NCI-H2107 (cell line): Measurements from ENCODE around the gene DCAF6.

Experiments used
- DNase-seq: peaks from one replicate; lab custom pipeline; 2025; lab: John Stamatoyannopoulos, UW

The DCAF6 gene

DNA sequence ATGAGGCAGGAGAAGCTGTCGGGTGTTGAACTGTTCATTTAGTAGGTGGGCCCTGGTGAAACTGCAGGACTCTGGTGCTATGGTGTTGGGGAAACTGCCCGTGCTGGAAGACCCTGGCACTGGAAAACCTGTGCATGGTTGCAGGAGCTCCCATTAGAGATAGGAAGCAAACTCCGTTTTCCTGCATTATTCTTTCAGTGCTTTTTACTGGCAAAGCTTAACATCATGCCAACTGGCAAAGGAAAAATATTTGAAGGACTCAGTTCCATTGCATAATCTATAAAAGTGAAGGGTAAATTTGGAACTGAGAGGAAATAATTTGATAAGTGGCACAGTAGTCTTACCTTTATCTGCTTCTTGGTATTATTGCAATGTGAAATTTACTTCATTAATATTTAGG, 32.1 kb downstream of the DCAF6 start:
- DNase-seq: no peak

- no peak for DNase-seq
Observed at GRCh38 chr1:167973832-167974231, 37.3 kb downstream of the DCAF6 start.

DNA sequence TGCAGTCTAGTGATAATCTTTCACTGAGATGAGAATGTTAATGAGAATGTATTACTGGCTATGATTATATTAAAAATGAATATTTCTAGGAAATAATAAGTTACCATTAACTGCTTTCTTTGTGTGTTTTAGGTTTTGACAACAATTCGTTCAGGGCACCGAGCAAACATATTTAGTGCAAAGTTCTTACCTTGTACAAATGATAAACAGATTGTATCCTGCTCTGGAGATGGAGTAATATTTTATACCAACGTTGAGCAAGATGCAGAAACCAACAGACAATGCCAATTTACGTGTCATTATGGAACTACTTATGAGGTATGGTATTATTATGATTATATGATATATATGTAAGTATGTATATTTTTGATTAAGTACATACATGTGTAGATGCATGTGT, 38.2 kb downstream of the DCAF6 start:
- no peak for DNase-seq

- no peak for DNase-seq
Observed at GRCh38 chr1:167977245-167977644, 40.8 kb downstream of the DCAF6 start.

DNA sequence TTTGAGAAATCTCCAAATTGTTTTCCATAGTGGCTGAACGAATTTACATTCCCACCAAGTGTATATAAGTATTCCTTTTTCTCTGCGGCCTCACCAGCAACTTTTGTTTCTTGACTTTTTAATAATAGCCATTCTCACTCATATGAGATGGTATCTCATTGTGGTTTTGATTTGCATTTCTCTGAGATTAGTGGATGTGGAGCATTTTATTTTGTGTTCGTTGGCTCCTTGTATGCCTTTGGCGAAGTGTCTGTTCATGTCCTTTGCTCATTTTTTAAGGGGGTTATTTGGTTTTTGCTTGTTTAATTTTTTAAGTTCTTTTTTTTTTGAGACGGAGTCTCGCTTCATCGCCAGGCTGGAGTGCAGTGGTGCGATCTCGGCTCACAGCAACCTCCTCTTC, 45.5 kb downstream of the DCAF6 start:
- DNase-seq: no peak

DNA sequence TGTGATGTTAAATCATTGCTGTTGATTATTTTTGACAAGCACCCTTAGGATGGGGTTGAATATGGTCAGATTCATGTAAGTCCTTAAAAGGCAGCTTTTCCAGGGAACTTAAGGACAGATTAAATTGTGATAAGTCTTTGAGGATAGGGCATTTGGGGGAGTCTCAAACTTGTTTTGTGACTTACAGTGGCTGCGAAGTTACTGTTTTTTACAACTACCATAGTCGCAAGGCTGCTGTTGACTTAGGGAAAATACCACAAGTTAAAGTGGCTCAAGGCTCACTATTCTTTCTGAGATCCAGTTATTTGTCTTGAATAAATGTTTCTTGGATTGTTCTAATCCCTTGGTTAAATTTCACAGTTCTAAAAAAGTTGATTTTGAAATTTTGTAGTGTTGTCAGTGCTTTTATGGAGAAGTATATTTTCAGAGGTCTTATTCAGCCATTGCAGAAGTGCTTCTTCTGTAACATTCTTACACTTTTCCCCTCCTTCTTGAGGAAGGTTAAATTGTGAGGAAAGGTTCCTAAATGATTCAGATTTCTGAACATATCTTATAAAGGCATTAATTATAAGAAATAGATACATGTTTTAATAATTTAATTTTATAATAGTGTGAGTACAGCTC, 47.4 kb downstream of the DCAF6 start:
- no peak for DNase-seq

GRCh38 chr1:167984886-167985489, 48.5 kb downstream of the DCAF6 start:
- no peak for DNase-seq

DNA sequence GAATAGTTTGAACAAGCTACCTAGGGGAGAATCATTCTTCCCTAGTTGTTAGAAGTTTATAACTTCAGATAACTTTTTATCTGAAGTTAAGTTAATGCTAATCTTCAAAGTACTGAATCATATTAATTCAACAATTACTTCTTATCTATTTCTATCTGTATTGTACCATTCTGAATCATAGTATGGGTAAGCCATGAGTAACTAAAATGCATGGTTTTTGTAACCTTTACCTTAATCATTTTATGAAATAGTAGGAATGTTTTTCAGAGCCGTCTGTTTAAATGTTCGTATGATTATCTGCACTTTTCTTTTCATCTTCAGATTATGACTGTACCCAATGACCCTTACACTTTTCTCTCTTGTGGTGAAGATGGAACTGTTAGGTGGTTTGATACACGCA, 50.7 kb downstream of the DCAF6 start:
- DNase-seq: no peak

- DNase-seq: no peak
Observed at GRCh38 chr1:167991546-167991945, 55.1 kb downstream of the DCAF6 start.

DNA sequence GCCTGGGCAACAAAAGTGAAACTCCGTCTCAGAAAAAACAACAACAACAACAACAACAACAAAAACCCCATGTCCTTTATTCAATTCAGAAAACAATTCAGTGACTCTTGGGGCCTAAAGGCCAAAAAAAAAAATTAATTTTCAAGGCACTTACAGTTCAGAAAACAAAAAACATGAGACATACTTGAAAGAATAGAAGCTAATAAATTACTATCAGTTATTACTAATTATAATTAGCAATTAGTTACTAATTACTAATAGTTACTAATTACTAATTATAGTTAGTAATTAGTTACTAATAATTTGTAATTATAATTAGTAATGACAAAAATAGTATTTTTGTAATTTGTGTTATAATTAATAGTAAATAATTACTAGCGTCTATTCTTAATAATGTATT, 57.2 kb downstream of the DCAF6 start:
- no peak for DNase-seq

DNA sequence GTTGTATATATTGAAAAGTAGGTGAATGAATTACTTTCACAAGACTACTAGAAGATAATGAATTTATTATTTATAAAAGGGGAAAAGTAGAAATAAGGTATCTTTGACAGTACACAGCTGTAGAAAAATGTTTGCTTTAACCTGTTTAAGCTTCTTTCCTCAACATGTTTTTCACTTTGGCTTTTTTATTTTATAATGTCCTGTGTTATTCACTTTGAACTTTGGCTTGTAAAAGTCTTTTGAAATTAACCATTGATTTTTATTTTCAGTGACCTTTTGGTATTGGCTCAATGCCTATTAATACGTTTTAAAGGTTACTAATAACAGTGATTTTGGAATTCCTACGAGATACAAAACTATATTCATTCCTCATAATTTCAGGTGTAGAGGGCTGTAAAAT, 58.1 kb downstream of the DCAF6 start:
- DNase-seq: no peak

GRCh38 chr1:167995038-167995437, 58.6 kb downstream of the DCAF6 start:
- DNase-seq: no peak

- no peak for DNase-seq
Observed at GRCh38 chr1:167996266-167996665, 59.8 kb downstream of the DCAF6 start.

GRCh38 chr1:167997037-167997575, 60.6 kb downstream of the DCAF6 start:
- DNase-seq: no peak

DNA sequence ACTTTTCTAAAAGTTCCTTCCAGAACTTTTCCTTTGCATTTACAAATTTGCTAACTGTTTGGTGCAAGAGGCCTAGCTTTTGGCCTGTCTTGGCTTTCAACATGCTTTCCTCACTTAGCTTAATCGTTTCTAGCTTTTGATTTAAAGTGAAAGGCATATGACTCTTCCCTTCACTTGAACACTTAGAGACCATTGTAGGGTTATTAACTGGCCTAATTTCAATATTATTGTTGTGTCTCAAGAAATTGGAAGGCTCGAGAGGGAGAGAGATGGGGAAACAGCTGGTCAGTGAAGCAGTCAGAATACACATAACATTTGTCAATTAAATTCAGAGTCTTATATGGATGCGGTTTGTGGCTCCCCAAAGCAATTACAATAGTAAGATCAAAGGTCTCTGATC, 63.4 kb downstream of the DCAF6 start:
- DNase-seq: no peak

DNA sequence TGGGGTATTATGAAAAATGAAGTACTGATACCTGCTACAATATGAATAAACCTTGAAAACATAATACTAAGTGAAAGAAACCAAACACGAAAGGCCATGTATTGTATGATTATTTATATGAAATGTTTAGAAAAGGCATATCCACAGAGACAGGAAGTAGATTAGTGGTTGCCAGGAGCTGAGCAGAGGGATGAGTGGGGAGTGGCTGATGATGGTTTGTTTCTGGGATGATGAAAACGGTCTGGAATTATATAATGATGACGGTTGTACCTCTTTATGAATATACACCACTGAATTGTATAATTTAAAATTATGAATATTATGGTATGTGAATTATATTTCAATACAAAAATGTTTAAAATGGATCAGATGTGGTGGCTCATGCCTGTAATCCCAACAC, 64.2 kb downstream of the DCAF6 start:
- no peak for DNase-seq

GRCh38 chr1:168001213-168001612, 64.7 kb downstream of the DCAF6 start:
- no peak for DNase-seq

DNA sequence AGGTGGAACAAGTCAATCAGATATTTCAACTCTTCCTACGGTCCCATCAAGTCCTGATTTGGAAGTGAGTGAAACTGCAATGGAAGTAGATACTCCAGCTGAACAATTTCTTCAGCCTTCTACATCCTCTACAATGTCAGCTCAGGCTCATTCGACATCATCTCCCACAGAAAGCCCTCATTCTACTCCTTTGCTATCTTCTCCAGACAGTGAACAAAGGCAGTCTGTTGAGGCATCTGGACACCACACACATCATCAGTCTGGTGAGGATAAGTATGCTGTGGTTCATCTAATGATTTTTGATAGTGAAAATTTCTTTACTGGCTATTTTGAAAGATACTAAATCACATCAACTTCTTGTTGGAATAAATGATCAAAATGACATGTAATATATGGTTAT, 68.0 kb downstream of the DCAF6 start:
- no peak for DNase-seq

DNA sequence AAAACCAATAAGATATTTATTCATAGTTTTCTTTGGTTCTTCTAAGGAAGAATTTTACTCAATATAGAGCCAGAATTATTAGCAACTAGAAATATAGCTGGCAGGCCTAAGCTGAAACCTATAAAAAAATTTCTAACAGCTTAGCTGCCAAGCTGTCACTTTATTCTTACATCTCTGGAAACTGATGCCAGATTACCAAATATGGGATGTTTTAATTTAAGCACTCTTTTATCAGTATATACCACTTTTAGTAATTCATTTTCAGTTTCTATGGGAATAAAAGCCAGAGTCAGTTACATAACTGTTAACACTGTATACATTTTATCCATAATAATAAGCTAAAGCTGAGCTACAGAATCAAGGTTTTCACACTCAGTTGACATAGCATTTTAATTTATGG, 69.0 kb downstream of the DCAF6 start:
- no peak for DNase-seq

GRCh38 chr1:168007691-168008090, 71.2 kb downstream of the DCAF6 start:
- DNase-seq: no peak

- DNase-seq: no peak
Observed at GRCh38 chr1:168008595-168008994, 72.1 kb downstream of the DCAF6 start.

DNA sequence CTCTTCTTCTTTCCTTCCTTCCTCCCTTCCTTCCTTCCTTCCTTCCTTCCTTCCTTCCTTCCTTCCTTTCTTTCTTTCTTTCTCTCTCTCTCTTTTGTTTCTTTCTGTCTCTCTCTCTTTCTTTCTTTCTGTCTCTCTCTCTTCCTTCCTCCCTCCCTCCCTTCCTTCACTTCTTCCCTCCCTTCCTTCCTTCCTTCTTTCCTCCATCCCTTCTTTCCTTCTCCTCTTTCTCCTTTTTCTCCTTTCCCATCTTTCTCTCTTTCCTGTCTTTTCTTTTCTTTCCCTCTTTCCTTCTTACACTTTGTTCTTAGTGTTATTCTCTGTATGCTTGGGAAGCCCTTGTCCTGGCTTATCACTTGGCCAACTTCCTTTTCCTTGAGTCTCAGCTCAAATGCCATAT, 72.8 kb downstream of the DCAF6 start:
- no peak for DNase-seq

GRCh38 chr1:168019407-168019806, 82.9 kb downstream of the DCAF6 start:
- DNase-seq: no peak

DNA sequence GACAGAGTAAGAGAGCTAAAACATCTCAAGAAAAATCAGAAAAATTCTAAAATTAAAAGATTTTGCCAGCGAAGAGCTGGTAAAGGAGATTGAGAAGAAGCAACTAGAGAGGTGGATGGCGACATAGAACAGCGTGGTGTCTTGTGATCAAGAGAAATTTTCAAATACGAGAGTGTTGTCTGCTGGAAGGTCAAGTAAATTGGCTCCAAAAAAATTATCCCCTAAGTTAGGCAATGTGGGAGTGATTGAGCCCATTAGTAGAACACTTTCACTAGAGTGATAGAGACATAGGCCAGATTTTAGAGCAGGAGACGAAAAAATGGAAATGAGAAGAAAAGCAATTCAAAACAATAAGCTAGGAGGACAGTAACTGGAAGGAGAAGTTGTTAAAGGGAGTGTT, 94.7 kb downstream of the DCAF6 start:
- no peak for DNase-seq
